ENCODE measurements around the gene STX16. TPM values are rescaled to one million over a fixed set of nuclear protein-coding genes. Genes with fewer than 3 reads are reported as not detected.

The STX16 gene
- total and polyA plus RNA-seq, 2 of the 13 experiments (the other 11 are each of a cell fraction or from before 2014, with no cell fraction given) = 28.0 to 72.7 TPM

GRCh38 chr20:58650776-58651558 lies at the start of gene STX16 (continued):
- TF ChIP-seq TIGD3 (CRISPR knock-in tag; IDR thresholded peaks at IDR 0.05; ENCODE audit: borderline replicate concordance) (peak; percentile 99), MTF1 (CRISPR knock-in tag; IDR thresholded peaks at IDR 0.05) (peak; percentile 90), FOXJ3 (CRISPR knock-in tag; IDR thresholded peaks at IDR 0.05; ENCODE audit: borderline replicate concordance) (peak; percentile 62; the same call in 1 of the 2 replicates), NFATC3 (CRISPR knock-in tag; IDR thresholded peaks at IDR 0.05) (peak; percentile 98), SRSF1 (optimal IDR thresholded peaks at IDR 0.05; ENCODE audit: low read depth, low read length) (peak; percentile 99), IRF9 (CRISPR knock-in tag; IDR thresholded peaks at IDR 0.05; ENCODE audit: borderline replicate concordance) (peak; percentile 100), CEBPZ (IDR thresholded peaks at IDR 0.05; ENCODE audit: low read length) (no peak), ZNF782 (CRISPR knock-in tag; IDR thresholded peaks at IDR 0.05; ENCODE audit: borderline replicate concordance) (peak; percentile 95), FUBP1 (CRISPR knock-in tag; IDR thresholded peaks at IDR 0.05; ENCODE audit: borderline replicate concordance) (peak; percentile 100), SIX4 (CRISPR knock-in tag; IDR thresholded peaks at IDR 0.05) (peak; percentile 81), NONO (IDR thresholded peaks at IDR 0.05) (no peak), NONO (CRISPR knock-in tag; conservative IDR thresholded peaks at IDR 0.05) (peak; percentile 100), ZSCAN30 (CRISPR knock-in tag; IDR thresholded peaks at IDR 0.05) (peak; percentile 78; the same call in 1 of the 2 replicates), YEATS2 (CRISPR knock-in tag; IDR thresholded peaks at IDR 0.05; ENCODE audit: borderline replicate concordance) (peak; percentile 100), MYC (CRISPR knock-in tag; IDR thresholded peaks at IDR 0.05; ENCODE audit: borderline replicate concordance) (peak; percentile 96; the same call in 1 of the 2 replicates), ZBTB46 (CRISPR knock-in tag; IDR thresholded peaks at IDR 0.05; ENCODE audit: borderline replicate concordance) (peak; percentile 99), ZNF224 (CRISPR knock-in tag; IDR thresholded peaks at IDR 0.05) (peak; percentile 82), SP140L (CRISPR knock-in tag; IDR thresholded peaks at IDR 0.05; ENCODE audit: borderline replicate concordance) (no peak; the same call in 1 of the 2 replicates), CHCHD3 (CRISPR knock-in tag; IDR thresholded peaks at IDR 0.05) (peak; percentile 99)
